Measurements from ENCODE around the gene ADAMTS6. TPM values are rescaled to one million over a fixed set of nuclear protein-coding genes. Genes with fewer than 3 reads are reported as not detected.

ADAMTS6 gene
- total RNA-seq, 1 experiment from 2014 or later, result 2.8 TPM

DNA sequence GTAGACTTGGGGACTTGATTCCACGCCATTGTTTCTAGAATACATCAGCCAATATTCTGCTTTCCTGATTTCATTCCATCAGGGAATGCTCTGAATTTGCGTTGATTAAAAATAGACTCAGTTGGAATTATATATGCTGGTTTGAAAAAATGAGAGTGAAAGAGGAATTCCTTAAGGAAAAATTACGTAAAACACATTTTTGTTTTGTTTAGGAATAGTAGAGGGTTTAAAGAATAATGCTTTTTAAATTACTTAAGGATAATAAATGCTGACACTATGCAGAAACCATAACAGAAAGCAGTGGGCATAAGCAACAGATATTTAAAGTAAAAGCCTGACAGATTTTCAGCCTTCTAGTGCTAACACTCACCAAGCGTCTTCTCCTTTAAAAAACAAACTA is 235.0 kb downstream of the ADAMTS6 start:
- ATAC-seq (no peak), DNase-seq (ENCODE audit: low spot score) (no peak)
- H3K9me3 Mint-ChIP-seq, result no peaks in the 10 kb centered on the region
- no peaks in the 10 kb centered on the region for H3K27me3 Mint-ChIP-seq (ENCODE audit: low read depth)
- H3K36me3 Mint-ChIP-seq, result no peaks in the 10 kb centered on the region
- ChIA-PET POLR2A (no interaction called here), CTCF (no interaction called here)
- H3K4me1 Mint-ChIP-seq, result peaks cover 30% of the 10 kb centered on the region
- TF ChIP-seq SP1 (CRISPR knock-in tag; conservative IDR thresholded peaks at IDR 0.05) (no peak), CREB1 (CRISPR knock-in tag; IDR thresholded peaks at IDR 0.05) (no peak), CBFB (CRISPR knock-in tag; IDR thresholded peaks at IDR 0.05; ENCODE audit: low read depth) (no peak), ZNF232 (CRISPR knock-in tag; IDR thresholded peaks at IDR 0.05) (no peak), IRF1 (CRISPR knock-in tag; IDR thresholded peaks at IDR 0.05) (no peak), KAT7 (CRISPR knock-in tag; IDR thresholded peaks at IDR 0.05; ENCODE audit: borderline replicate concordance) (no peak), NR3C1 (CRISPR knock-in tag; conservative IDR thresholded peaks at IDR 0.05; ENCODE audit: low read depth) (no peak), ZNF263 (CRISPR knock-in tag; IDR thresholded peaks at IDR 0.05; ENCODE audit: low read depth) (no peak), ZNF416 (CRISPR knock-in tag; IDR thresholded peaks at IDR 0.05) (no peak), SMAD4 (CRISPR knock-in tag; IDR thresholded peaks at IDR 0.05) (no peak), ZNF121 (CRISPR knock-in tag; IDR thresholded peaks at IDR 0.05) (no peak), JAZF1 (CRISPR knock-in tag; IDR thresholded peaks at IDR 0.05) (no peak), ATF6 (CRISPR knock-in tag; IDR thresholded peaks at IDR 0.05) (no peak), MLX (CRISPR knock-in tag; IDR thresholded peaks at IDR 0.05) (no peak), ZNF317 (CRISPR knock-in tag; IDR thresholded peaks at IDR 0.05; ENCODE audit: borderline replicate concordance, low read depth) (no peak), GRHL2 (CRISPR knock-in tag; IDR thresholded peaks at IDR 0.05; ENCODE audit: insufficient replicate concordance, severe bottlenecking) (no peak)
- TF ChIP-seq, protein P1, sequence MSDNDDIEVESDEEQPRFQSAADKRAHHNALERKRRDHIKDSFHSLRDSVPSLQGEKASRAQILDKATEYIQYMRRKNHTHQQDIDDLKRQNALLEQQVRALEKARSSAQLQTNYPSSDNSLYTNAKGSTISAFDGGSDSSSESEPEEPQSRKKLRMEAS (CRISPR knock-in tag; IDR thresholded peaks at IDR 0.05), result no peak
- TF ChIP-seq, protein P2, sequence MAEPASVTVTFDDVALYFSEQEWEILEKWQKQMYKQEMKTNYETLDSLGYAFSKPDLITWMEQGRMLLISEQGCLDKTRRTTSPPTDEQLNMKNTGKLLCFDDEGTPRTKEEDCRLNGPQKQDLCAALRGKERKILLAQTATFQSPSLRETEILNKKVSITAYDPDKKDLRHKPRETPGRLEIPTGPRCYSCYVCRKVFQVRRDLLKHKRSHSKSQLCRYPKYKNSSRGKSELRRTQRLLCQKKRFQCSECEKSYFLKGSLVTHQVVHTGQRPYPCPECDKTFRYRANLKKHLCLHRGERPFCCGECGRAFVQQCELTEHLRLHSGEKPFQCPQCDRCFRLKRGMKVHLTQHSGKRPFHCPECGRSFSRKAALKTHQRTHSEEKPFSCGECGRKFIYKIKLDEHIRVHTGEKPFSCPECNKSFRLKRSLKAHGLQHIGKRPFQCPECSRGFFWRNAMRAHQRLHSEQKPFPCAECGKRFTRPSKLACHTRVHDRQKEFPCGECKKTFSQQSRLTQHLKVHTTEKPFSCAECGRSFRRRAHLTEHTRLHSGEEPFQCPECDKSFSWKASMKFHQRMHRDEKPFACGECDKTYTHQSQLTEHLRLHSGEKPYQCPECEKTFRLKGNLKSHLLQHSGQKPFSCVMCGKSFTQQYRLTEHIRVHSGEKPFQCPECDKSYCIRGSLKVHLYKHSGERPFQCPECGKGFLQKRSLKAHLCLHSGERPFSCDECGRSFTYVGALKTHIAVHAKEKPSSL (CRISPR knock-in tag; conservative IDR thresholded peaks at IDR 0.05), result no peak
- TF ChIP-seq, protein P3, sequence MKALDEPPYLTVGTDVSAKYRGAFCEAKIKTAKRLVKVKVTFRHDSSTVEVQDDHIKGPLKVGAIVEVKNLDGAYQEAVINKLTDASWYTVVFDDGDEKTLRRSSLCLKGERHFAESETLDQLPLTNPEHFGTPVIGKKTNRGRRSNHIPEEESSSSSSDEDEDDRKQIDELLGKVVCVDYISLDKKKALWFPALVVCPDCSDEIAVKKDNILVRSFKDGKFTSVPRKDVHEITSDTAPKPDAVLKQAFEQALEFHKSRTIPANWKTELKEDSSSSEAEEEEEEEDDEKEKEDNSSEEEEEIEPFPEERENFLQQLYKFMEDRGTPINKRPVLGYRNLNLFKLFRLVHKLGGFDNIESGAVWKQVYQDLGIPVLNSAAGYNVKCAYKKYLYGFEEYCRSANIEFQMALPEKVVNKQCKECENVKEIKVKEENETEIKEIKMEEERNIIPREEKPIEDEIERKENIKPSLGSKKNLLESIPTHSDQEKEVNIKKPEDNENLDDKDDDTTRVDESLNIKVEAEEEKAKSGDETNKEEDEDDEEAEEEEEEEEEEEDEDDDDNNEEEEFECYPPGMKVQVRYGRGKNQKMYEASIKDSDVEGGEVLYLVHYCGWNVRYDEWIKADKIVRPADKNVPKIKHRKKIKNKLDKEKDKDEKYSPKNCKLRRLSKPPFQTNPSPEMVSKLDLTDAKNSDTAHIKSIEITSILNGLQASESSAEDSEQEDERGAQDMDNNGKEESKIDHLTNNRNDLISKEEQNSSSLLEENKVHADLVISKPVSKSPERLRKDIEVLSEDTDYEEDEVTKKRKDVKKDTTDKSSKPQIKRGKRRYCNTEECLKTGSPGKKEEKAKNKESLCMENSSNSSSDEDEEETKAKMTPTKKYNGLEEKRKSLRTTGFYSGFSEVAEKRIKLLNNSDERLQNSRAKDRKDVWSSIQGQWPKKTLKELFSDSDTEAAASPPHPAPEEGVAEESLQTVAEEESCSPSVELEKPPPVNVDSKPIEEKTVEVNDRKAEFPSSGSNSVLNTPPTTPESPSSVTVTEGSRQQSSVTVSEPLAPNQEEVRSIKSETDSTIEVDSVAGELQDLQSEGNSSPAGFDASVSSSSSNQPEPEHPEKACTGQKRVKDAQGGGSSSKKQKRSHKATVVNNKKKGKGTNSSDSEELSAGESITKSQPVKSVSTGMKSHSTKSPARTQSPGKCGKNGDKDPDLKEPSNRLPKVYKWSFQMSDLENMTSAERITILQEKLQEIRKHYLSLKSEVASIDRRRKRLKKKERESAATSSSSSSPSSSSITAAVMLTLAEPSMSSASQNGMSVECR (CRISPR knock-in tag; IDR thresholded peaks at IDR 0.05; ENCODE audit: borderline replicate concordance), result no peak
- TF ChIP-seq, protein P4, sequence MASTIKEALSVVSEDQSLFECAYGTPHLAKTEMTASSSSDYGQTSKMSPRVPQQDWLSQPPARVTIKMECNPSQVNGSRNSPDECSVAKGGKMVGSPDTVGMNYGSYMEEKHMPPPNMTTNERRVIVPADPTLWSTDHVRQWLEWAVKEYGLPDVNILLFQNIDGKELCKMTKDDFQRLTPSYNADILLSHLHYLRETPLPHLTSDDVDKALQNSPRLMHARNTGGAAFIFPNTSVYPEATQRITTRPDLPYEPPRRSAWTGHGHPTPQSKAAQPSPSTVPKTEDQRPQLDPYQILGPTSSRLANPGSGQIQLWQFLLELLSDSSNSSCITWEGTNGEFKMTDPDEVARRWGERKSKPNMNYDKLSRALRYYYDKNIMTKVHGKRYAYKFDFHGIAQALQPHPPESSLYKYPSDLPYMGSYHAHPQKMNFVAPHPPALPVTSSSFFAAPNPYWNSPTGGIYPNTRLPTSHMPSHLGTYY (CRISPR knock-in tag; IDR thresholded peaks at IDR 0.05), result no peak
- H3K27ac Mint-ChIP-seq, result no peak overlapping the region
- H3K4me3 Mint-ChIP-seq, result no peak overlapping the region
